ENCODE data around the gene RBBP8. TPM values are rescaled to one million over a fixed set of nuclear protein-coding genes. Genes with fewer than 3 reads are reported as not detected.
"Not testable (repeated sequence)": the region's sequence is repeated elsewhere in the genome, so short reads cannot be mapped to it uniquely, and the experiment has no call there.

The RBBP8 gene
- total RNA-seq, 1 donor from 2014 or later: 18.0 TPM

DNA sequence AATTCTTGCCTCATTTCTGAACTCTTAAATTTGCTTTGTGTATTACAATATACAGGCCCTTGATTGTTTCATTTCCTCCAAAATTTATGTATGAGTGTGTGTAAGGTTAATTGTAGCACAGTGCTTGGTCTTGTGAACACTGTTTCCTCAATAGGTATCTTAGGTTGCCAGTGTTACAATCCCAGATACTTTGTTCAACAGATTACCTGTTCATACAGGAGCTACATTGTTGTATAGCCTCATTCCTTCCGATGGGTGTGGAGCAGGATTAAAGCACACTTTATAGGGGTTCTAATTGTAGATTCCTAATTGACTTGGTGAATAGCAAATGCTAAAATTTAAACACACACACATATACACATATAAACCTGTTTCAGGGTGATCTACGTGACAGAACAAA, 10.7 kb downstream of the RBBP8 start:
- no peak for DNase-seq (ENCODE audit: low spot score)

- DNase-seq (ENCODE audit: low spot score): no peak
Measured at GRCh38 chr18:22946217-22946616, 13.1 kb downstream of the RBBP8 start.

GRCh38 chr18:22946846-22947245, 13.7 kb downstream of the RBBP8 start:
- DNase-seq (ENCODE audit: low spot score): no peak

DNA sequence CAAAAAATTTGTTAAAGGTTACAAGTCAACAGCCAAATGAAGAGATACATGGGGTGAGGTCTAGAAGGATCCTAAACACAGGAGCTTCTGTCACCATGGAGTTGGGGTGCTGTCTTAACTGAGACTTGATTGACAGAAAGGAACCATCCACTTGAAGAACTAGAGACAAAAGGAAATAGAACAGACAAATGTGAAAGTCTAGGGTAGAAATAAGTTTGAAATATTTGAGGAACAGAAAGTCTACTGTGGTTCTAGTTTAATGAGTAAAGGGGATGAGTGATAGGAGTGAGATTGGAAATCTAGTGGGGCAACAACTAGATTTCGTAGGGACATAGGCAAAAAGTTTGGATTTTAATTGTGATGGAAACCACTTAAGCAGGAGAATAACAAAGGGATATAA, 18.7 kb downstream of the RBBP8 start:
- DNase-seq (ENCODE audit: low spot score): no peak

DNA sequence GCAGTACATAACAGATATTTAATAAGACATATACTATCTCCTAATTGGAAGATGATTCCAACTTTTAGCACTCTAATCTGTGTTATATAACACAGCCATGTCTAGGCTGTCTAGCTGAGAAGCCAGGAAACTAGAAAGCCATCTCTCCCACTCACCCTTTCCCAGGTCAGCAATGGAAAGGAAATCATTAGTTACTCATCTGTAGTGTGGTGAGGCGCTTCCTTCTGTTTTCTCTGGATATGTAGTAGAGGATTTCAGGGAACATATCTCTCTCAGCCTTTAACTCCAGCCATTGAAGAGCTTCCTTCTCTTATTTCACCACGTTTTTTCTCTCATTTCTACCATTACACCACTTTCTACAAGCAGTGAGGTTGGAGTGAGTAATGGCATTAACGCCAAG, 19.4 kb downstream of the RBBP8 start:
- no peak for DNase-seq (ENCODE audit: low spot score)

- not testable (repeated sequence) for DNase-seq (ENCODE audit: low spot score)
Measured at GRCh38 chr18:22953982-22954381, 20.9 kb downstream of the RBBP8 start.

GRCh38 chr18:22956226-22956625, 23.1 kb downstream of the RBBP8 start:
- DNase-seq (ENCODE audit: low spot score): no peak

DNA sequence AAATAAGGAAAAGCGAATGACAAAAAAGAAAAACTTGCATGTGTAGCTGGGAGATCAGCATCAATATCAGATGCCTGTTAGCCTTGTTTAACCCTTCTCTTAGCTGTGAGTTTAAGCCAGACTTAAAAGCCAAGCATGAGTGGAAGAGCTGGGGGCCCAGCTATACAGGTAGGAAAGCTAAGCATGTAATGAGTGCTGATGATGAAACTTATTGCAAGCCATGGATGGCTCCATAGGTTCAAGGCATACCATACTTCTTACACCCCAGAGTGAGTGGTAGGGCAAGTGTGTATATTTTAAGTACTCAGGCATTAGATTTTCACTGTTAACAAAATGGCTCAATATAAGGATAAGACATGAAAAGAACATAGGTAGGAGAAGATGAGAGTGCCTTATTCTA, 28.0 kb downstream of the RBBP8 start:
- DNase-seq (ENCODE audit: low spot score): no peak

DNA sequence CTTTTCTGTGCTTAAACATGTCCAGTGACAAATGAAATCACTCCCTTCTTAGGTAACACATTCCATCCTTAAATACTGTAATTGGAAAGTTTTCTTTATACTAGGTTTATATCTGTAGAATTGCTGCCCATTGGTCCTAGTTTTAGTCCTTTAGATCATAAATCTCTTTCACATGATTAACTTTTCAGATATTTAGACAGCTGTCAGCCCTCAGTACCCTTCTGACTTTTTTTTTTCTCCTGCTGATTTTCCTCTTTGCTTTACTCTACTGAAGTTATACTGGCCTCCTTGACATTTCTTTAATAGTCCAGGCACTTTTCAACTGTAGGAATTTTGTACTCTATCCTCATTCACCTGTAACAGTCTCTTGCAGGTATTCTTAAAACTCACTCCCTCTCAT, 28.9 kb downstream of the RBBP8 start:
- no peak for DNase-seq (ENCODE audit: low spot score)

DNA sequence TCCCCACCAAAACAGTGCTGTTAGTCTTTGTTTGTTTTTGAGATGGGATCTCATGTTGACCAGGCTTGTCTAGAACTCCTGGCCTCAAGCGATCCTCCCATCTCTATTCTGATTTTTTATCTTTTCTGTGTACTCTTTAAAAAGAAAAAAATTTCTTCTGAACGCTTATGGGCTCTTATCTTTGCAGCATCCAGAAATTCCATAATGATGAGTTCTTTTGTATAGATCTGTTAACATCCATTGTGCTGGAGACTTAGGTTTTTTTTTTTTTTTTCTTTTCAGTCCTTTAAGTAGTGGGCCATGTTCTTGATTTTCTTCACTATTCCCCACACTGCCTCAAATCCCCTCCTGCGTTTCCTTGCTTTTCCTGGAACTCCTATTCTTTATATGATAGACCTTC, 31.0 kb downstream of the RBBP8 start:
- DNase-seq (ENCODE audit: low spot score): no peak

GRCh38 chr18:22964722-22965121, 31.6 kb downstream of the RBBP8 start:
- DNase-seq (ENCODE audit: low spot score): no peak

GRCh38 chr18:22971038-22971437, 37.9 kb downstream of the RBBP8 start:
- DNase-seq (ENCODE audit: low spot score): no peak

DNA sequence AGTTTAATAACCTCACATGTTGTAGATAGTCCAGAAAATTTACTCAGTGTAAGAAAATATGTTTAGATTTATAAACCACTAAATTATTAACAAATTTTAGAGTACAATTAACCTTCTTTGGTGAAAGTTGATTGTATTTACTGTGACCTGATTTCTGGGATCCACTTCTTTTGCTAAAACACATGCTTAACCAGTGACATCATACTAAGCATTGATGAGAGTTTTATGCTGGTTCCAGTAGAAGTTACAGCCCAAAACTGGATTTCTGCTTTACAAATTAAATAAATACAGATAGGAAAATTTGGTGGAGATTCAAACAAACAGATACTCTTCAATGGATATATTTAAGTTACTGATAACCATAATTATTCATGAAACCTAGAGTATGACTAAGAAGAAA, 40.9 kb downstream of the RBBP8 start:
- DNase-seq (ENCODE audit: low spot score): no peak

DNA sequence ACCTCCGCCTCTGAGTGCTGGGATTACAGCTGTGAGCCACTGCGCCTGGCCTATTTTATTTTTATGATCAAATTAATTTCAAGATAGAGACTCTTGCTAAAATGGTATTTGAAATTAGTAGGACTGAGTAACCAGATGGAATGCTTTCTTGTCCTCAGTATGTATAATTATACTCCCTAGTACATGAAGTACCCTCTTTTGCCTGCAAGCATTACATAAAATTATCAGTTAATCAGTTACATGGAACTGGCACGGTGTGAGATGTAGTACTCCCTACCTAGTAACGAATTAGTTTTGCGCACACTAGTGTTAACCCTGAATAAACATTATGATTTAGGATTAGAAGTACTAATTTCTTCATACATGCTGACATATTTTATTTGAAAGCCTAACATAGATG, 41.6 kb downstream of the RBBP8 start:
- DNase-seq (ENCODE audit: low spot score): no peak

- no peak for DNase-seq (ENCODE audit: low spot score)
Measured at GRCh38 chr18:22975508-22975907, 42.4 kb downstream of the RBBP8 start.

DNA sequence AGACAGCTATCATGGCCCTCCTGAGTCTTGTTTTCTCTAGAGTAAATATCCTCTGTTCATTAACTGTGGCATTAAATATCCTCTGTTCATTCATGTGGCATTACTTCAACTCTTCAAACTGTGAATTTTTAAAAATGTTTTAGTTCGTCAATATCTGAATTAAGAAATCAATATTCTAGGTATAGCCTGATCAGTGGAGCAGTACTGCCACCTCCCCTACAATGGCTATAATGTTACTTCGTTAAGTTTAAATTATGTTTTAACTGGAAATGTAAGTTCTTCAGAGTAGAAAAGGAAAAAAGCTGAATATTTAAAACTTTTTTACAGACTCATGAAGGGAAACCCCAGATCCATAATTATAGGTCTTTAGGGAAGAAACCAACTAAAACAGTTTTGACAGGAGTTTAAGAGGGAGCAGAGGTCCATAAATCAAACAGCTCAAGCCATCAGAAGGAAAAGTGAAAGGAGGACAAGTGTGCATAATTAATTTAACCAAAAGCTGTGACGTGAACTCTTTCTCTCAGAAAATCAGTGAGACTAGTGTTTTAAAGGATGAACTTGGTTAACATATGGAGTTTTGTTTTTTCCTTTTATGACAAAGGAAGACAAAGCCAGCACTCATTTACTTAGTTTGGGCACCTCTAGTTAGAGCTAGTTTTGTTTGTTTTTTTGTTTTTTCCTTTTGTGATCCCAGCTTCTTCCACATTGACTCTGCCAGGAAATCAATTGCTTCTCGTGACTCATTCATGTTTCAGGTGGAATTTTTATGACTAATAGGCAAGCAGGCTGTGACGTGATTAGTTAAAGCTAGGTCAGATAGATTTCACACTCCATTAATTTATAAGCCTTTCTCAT, 44.9 kb downstream of the RBBP8 start:
- no peak for DNase-seq (ENCODE audit: low spot score)

- no peak for DNase-seq (ENCODE audit: low spot score)
Measured at GRCh38 chr18:22980394-22980793, 47.3 kb downstream of the RBBP8 start.

- DNase-seq (ENCODE audit: low spot score): no peak
Measured at GRCh38 chr18:22981274-22982133, 48.4 kb downstream of the RBBP8 start.

GRCh38 chr18:22983175-22983574, 50.0 kb downstream of the RBBP8 start:
- no peak for DNase-seq (ENCODE audit: low spot score)

DNA sequence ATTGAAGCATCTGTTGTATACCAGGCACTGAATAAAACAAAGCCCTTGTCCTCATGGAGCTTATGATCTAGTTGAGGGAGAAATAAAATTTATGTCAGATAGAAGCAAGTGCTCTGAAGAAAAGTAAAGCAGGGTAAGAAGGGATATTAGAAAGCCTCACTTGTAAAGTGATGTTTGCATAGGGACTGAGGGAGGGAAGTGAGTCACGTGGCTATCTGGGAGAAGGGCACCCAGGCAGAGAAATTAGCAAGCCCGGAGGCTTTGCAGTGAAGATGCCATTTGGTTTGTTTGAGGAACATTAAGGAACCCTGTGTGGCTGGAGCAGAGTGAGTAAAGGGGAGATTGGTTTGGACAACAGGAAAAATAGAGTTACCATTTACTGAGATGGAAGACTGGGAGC, 52.1 kb downstream of the RBBP8 start:
- no peak for DNase-seq (ENCODE audit: low spot score)

- no peak for DNase-seq (ENCODE audit: low spot score)
Measured at GRCh38 chr18:22987547-22988189, 54.5 kb downstream of the RBBP8 start.

- no peak for DNase-seq (ENCODE audit: low spot score)
Measured at GRCh38 chr18:22988208-22988607, 55.1 kb downstream of the RBBP8 start.

All from mesenteric fat pad (tissue), 1 donor.